ENCODE data around the gene SLC22A3. TPM values are rescaled to one million over a fixed set of nuclear protein-coding genes. Genes with fewer than 3 reads are reported as not detected.

The SLC22A3 gene
- total and polyA plus RNA-seq, 3 donors from 2014 or later: 5.7 to 10.3 (median 6.9) TPM

GRCh38 chr6:160379466-160379865, 31.3 kb downstream of the SLC22A3 start:
- intact Hi-C loops (cut with DNase I; ENCODE audit: low total_unique reads): no loop called here
- H3K27ac ChIP-seq: no peak overlapping the region

GRCh38 chr6:160382946-160383345, 34.8 kb downstream of the SLC22A3 start:
- Histone ChIP-seq H3K4me3 (no peak overlapping the region), H3K9me3 (no peaks in the 10 kb centered on the region), H3K27ac (no peak overlapping the region), H3K27me3 (no peaks in the 10 kb centered on the region), H3K36me3 (ENCODE audit: low read depth, missing control alignments) (no peaks in the 10 kb centered on the region), H3K4me1 (no peaks in the 10 kb centered on the region)
- intact Hi-C loops (cut with DNase I; ENCODE audit: low total_unique reads): no loop called here
- 89 to 92% methylated on average over 1 of the region's 1 CpG for WGBS, 2 donors
- TF ChIP-seq CTCF (IDR thresholded peaks at IDR 0.05) (no peak), POLR2A (IDR thresholded peaks at IDR 0.05) (no peak)
- no peak for DNase-seq

More at GRCh38 chr6:160379466-160379865, 31.3 kb downstream of the SLC22A3 start:
- no peak for DNase-seq
- no peaks in the 10 kb centered on the region for H3K36me3 ChIP-seq (ENCODE audit: low read depth, missing control alignments)
- H3K9me3 ChIP-seq: no peaks in the 10 kb centered on the region
- no peak for TF ChIP-seq CTCF (IDR thresholded peaks at IDR 0.05)
- TF ChIP-seq POLR2A (IDR thresholded peaks at IDR 0.05): no peak
- no peak overlapping the region for H3K4me3 ChIP-seq
- H3K4me1 ChIP-seq: no peaks in the 10 kb centered on the region
- no peaks in the 10 kb centered on the region for H3K27me3 ChIP-seq

GRCh38 chr6:160386869-160387530, 38.8 kb downstream of the SLC22A3 start:
- Histone ChIP-seq H3K9me3 (no peaks in the 10 kb centered on the region), H3K36me3 (ENCODE audit: low read depth, missing control alignments) (no peaks in the 10 kb centered on the region), H3K4me3 (no peak overlapping the region), H3K27ac (no peak overlapping the region), H3K4me1 (no peaks in the 10 kb centered on the region), H3K27me3 (no peaks in the 10 kb centered on the region)
- 72 to 85% methylated on average over 3 to 5 of the region's 5 CpGs for WGBS, 2 donors
- intact Hi-C loops (cut with DNase I; ENCODE audit: low total_unique reads): no loop called here
- TF ChIP-seq CTCF (IDR thresholded peaks at IDR 0.05) (no peak), POLR2A (IDR thresholded peaks at IDR 0.05) (no peak)
- DNase-seq: no peak

GRCh38 chr6:160387916-160388643, 39.9 kb downstream of the SLC22A3 start:
- intact Hi-C loops (cut with DNase I; ENCODE audit: low total_unique reads): no loop called here
- H3K9me3 ChIP-seq: no peaks in the 10 kb centered on the region
- H3K27ac ChIP-seq: no peak overlapping the region
- no peaks in the 10 kb centered on the region for H3K36me3 ChIP-seq (ENCODE audit: low read depth, missing control alignments)
- H3K4me3 ChIP-seq: no peak overlapping the region
- DNase-seq: peak; percentile 74
- H3K27me3 ChIP-seq: no peaks in the 10 kb centered on the region
- 58 to 63% methylated on average over 3 of the region's 3 CpGs for WGBS, 2 donors
- H3K4me1 ChIP-seq: no peaks in the 10 kb centered on the region
- no peak for TF ChIP-seq CTCF (IDR thresholded peaks at IDR 0.05)
- TF ChIP-seq POLR2A (IDR thresholded peaks at IDR 0.05): no peak

Measured in testis (tissue), 3 donors.